ENCODE results near the gene GPT2.
"Not testable (repeated sequence)": the region's sequence is repeated elsewhere in the genome, so short reads cannot be mapped to it uniquely, and the experiment has no call there.

GPT2 gene

DNA sequence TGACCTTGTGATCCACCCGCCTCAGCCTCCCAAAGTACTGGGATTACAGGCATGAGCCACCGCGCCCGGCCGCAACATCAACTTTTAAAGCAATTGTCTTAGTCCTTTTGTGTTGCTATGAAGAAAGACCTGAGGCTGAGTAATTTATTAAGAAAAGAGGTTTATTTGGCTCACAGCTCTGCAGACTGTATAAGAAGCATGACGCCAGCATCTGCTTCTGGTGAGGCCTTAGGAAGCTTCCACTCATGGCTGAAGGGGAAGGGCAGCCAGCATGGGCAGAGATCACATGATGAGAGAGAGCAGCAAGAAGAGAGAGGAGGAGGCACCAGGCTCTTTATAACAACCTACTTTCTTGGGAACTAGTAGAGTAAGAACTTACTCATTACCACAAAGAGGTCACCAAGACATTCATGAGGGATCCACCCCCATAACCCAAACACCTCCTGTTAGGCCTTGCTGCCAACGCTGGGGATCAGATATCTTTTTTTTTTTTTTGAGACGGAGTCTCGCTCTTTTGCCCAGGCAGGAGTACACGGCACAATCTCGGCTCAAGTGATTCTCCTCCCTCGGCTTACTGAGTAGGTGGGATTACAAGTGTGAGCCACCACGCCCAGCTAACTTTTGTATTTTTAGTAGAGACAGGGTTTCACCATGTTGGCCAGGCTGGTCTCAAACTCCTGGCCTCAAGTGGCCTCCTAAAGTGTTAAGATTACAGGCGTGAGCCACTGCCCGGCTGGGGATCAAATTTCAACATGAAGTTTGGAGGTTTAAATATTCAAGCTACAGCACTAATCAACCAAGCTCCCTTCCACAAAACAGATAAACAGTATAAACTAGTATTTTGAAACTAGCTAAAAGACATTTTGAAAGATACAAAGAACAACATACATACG lies 21.4 kb upstream of the GPT2 start:
- no peak for DNase-seq (ENCODE audit: low read depth)

DNA sequence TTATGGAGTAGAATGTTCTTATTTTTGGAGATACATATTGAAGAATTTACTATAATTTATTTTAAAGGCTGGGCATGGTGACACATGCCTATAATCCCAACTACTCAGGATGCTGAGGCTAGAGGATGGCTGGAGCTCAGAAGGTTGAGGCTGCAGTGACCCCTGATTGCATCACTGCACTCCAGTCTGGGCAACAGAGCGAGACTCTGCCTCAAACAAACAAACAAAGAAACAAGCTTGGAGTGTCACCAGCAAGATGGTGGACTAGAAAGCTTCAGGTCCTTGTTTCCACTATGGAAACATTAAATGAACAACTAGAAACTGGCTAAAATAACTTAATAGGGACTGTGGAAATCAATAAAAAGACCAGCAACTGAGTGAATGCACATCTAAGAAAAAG lies 17.9 kb upstream of the GPT2 start:
- DNase-seq (ENCODE audit: low read depth): no peak

DNA sequence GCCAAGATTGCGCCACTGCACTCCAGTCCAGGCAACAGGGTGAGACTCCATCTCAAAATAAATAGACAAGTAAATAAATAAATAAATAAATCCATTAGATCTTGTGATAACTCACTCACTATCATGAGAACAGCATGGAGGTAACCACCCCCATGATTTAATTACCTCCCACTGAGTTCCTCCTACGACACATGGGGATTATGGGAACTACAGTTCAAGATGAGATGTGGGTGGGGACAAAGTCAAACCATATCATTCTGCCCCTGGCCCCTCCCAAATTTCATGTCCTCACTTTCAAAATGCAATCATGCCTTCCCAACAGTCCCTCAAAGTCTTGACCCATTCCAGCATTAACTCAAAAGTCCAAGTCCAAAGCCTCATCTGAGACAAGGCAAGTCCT lies 16.7 kb upstream of the GPT2 start:
- DNase-seq (ENCODE audit: low read depth): not testable (repeated sequence)

DNA sequence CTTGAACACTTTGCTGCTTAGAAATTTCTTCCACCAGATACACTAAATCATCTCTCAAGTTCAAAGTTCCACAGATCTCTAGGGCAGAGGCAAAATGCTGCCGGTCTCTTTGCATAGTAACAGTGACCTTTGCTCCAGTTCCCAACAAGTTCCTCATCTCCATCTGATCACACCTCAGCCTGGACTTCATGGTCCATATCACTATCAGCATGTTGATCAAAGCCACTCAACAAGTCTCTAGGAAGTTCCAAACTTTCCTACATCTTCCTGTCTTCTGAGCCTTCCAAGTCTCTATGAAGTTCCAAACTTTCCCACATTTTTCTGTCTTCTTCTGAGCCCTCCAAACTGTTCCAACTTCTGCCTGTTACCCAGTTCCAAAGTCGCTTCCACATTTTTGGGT lies 15.3 kb upstream of the GPT2 start:
- DNase-seq (ENCODE audit: low read depth): not testable (repeated sequence)

DNA sequence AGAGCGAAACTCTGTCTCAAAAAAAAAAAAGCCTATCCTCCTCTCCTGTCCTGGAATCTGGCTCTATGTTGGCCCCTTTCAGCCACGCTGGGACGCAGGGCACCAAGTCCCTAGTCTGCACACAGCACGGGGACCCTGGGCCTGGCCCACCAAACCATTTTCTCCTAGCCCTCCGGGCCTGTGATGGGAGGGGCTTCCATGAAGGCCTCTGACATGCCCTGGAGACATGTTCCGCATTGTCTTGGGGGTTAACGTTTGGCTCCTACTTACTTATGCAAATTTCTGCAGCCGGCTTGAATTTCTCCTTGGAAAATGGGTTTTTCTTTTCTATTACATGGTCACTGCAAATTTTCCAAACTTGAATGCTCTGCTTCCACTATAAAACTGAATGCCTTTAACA lies 12.6 kb upstream of the GPT2 start:
- DNase-seq (ENCODE audit: low read depth): no peak

DNA sequence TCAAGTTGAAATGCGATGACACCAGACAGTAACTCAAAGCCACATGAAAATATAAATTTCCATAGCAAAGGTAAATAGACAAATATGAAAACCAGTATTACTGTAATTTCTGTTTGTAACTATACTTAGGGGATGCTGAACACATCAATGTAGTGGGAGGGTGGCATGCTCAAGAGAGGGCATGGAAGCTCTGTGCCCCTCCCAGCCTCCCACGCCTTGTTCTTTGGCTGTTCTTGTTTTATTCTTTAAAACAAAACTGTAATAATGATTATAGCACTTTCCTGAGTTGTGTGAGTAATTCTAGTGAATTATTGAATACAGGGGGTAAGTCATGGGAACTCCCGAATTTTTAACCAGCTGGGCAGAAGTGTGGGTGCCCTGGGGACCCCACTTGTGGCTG lies 11.0 kb upstream of the GPT2 start:
- DNase-seq (ENCODE audit: low read depth): no peak

- DNase-seq (ENCODE audit: low read depth): no peak
Measured at GRCh38 chr16:46875243-46875642, 8.9 kb upstream of the GPT2 start.

GRCh38 chr16:46882304-46882939 lies 1.7 kb upstream of the GPT2 start:
- DNase-seq (ENCODE audit: low read depth): no peak

DNA sequence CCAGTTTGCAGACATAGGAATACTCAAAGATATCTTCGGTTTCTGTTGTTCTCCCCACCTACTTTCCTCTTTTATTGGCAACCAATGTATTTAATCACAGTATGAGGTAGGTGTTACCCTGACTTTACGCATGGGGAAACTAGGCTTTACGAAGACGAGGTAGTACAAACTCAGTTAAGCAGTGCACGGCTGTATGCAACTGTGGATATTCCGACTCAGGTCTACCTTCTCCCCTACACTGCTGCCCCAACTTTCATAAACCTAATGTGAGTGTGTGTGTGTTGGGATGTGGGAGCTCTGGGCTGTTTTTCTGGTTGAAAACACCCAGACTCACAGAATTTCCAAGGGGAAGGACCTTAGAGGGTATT lies 1.2 kb upstream of the GPT2 start:
- no peak for DNase-seq (ENCODE audit: low read depth)

DNA sequence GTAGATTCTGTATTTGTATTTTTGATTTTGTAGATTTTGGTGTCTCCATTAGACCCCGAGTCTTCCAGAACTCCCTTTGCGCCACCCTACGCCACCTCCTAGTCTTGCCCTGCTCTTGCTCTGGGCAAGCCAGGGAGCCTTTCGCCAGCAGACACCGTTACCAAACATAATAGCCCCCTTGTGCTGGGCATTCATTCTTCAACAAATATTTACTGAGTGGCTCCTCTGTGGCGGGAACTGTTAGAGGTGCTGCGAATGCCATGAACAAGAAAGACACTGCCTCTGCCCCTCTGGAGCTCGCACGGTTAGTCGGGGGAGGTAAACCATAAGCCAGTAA lies 841 bp upstream of the GPT2 start:
- no peak for DNase-seq (ENCODE audit: low read depth)

DNA sequence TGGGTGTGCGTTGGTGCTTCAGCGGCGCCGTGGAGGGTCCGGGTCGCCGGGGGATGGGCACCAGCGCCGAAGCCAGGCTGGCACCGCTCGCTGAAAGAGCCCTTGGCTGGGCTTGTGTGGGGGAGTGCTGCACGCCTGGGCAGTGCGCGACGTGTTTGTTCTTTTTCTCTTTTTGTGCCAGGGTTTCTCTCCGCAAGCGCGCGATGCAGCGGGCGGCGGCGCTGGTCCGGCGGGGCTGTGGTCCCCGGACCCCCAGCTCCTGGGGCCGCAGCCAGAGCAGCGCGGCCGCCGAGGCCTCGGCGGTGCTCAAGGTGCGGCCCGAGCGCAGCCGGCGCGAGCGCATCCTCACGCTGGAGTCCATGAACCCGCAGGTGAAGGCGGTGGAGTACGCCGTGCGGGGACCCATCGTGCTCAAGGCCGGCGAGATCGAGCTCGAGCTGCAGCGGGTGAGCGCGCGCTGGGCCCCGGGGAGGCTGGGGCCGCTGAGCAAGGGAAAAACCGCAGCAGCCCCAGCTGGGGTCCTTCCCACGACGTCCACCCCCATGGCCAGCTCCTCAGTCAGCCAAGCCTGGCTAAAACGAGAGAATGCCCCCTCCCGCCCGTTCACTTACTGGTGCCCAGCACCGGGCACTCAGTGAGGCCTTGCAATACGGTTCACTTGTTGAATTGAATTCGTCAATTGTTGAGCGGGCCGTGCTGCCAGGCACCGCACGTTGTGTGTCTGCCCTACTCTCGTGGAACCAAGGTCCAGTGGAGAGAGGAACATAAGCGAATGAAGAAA lies 541 bp downstream of the GPT2 start:
- no peak for DNase-seq (ENCODE audit: low read depth)

- DNase-seq (ENCODE audit: low read depth): no peak
Measured at GRCh38 chr16:46885960-46886763, 2.0 kb downstream of the GPT2 start.

DNA sequence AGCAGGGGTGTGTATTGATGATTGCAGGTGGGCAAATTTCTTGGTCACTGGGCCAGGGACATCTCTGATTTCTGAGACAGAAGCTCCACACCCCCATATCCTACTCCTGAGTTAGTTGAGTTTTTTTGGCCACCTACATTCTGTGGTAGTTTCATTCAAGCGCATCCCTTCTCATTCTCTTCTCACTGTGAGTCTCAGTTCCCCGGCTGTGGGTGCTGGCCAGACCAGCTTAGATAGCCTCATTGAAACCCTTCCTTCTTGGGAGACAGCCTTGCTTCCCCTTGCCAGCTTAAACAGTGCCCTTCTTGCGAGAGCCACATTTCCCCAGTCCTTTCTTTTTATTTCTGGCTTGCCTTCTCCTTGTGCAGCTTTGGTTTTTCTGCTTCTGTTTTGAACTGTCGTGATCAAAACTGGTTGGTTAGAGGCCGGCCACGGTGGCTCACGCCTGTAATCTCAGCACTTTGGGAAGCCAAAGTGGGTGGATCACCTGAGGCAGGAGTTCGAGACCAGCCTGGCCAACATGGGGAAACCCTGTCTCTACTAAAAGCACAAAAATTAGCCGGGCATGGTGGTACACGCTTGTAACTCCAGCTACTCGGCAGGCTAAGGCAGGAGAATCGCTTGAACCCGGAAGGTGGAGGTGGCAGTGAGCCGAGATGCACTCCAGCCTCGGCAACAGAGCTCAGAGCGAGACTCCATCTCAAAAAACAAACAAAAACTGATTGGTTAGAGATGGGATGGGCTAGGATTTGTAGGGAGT lies 2.8 kb downstream of the GPT2 start:
- no peak for DNase-seq (ENCODE audit: low read depth)

GRCh38 chr16:46887524-46887854 lies 3.3 kb downstream of the GPT2 start:
- DNase-seq (ENCODE audit: low read depth): no peak

DNA sequence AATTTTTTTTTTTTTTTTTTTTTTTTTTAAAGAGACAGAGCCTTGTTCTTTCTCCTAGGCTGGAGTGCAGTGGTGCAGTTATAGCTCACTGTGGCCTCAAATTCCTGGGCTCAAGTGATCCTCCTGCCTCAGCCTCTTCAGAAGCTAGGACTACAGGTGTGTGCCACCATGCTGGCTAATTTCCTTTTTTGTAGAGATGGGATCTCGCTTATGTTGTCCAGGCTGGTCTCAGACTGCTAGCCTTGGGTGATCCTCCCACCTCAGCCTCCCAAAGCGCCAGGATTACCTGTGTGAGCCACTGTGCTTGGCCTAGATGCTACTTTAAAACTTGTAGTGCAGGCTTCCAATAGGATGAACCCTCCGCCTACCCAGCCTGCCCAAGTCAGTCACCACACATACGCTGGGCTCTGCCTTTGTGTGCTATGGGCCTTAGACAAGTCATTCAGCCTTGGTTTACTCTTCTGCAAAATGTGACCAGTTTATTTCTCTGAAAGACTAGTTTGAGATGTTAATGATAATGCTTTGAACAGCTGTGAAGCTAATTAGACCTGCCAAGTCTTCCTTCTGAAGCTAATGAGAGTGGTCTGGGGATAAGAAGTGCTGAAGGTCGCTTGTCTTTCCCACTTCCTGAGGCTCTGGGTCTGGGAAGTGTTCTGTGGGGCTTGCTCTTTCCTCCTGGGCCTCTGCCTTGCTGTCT lies 5.2 kb downstream of the GPT2 start:
- no peak for DNase-seq (ENCODE audit: low read depth)

- DNase-seq (ENCODE audit: low read depth): no peak
Measured at GRCh38 chr16:46889942-46890300, 5.8 kb downstream of the GPT2 start.

DNA sequence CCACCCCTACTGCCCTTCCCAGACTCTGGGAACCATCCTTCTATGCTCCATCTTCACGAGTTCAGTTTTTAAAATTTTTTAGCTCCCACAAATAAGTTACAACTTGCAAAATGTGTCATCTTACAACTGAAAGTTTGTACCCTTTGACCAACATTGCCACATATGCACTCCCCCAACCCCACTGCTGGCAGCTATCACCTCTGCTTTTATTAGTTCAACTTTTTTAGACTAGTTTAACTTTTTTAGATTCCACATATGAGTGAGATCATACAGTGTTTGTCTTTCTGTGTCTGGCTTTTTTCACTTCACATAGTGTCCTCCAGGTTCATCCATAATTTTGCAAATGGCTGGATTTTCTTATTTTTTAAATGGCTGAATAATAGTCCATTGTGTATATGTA lies 7.7 kb downstream of the GPT2 start:
- no peak for DNase-seq (ENCODE audit: low read depth)

- DNase-seq (ENCODE audit: low read depth): no peak
Measured at GRCh38 chr16:46894036-46894672, 10.0 kb downstream of the GPT2 start.

DNA sequence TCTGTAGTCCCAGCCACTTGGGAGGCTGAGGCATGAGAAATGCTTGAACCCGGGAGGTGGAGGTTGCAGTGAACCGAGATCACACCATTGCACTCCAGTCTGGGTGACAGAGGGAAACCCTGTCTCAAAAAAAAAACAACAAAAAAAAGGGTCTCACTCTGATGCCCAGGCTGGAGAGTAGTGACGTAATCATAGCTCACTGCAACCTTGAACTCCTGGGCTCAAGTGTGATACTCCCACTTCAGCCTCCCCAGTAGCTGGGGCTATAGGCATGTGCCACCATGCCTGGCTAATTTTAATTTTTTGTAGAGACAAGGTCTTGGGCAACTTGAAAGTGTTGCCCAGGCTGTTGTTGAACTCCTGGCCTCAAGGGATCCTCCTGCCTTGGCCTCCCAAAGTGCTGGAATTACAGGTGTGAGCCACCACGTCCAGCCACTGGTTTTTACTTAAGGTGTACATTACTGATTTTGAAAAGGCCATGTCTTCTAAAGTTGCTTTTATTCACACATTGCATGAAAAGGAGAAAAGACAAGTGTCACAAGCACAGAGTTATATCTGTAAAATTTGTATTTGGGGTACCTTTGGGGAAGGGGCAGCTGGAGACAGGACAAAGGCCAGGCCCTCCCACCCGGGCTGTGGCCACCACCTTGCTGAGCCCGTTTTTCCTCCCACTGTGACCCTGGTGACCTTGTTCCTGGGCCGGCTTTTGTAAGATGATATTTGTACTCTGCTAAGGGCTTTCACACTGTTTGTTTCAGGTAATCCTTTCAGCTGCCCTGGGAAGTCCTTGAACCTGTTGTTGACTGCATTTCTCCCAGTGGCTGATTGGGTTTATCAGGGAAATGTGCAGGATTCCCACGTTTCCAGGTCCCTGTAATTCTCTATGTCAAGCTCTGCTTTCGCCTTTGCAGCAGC lies 11.5 kb downstream of the GPT2 start:
- DNase-seq (ENCODE audit: low read depth): no peak

Data from activated T-helper 9 cell treated with anti-CD3 and anti-CD28 coated beads, Interleukin-2, amount 50 U/mL, for 16 hours (primary cell).